ENCODE measurements around the gene RPS6KA3. TPM values are rescaled to one million over a fixed set of nuclear protein-coding genes. Genes with fewer than 3 reads are reported as not detected.
"Not testable (repeated sequence)": the region's sequence is repeated elsewhere in the genome, so short reads cannot be mapped to it uniquely, and the experiment has no call there.

RPS6KA3 gene
- total RNA-seq, 1 experiment from 2014 or later, result 39.4 TPM

- DNase-seq (ENCODE audit: extremely low read depth, low read depth), result no peak
These were observed 705 bp downstream of the RPS6KA3 start for GRCh38 chrX:20265726-20266681.

- peak; percentile 26 for DNase-seq (ENCODE audit: extremely low read depth, low read depth)
These were observed 1.4 kb downstream of the RPS6KA3 start for GRCh38 chrX:20265221-20265725.

DNA sequence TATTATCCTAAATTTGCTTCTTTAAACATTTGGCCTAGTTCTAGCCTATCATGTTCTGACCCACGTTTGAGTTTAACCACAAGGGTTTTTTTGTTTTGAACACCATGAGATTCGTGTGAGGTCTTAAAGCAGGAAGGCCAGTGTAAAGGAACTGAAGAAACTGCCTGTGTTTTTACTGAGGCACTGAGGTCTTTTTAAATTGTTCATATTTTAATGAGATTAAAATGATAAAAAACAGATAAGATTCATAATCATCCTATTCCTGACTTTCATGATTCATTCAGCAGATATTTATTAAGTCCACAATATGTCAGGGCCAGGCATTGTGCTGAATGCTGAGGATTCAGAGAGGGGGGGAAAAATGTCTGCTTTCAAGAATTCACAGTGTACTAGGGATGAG is 3.2 kb downstream of the RPS6KA3 start:
- no peak for DNase-seq (ENCODE audit: extremely low read depth, low read depth)

- DNase-seq (ENCODE audit: extremely low read depth, low read depth), result no peak
These were observed 5.8 kb downstream of the RPS6KA3 start for GRCh38 chrX:20260885-20261284.

- DNase-seq (ENCODE audit: extremely low read depth, low read depth), result no peak
These were observed 11.9 kb downstream of the RPS6KA3 start for GRCh38 chrX:20254712-20255299.

GRCh38 chrX:20253232-20253543 is 13.5 kb downstream of the RPS6KA3 start:
- DNase-seq (ENCODE audit: extremely low read depth, low read depth), result no peak

DNA sequence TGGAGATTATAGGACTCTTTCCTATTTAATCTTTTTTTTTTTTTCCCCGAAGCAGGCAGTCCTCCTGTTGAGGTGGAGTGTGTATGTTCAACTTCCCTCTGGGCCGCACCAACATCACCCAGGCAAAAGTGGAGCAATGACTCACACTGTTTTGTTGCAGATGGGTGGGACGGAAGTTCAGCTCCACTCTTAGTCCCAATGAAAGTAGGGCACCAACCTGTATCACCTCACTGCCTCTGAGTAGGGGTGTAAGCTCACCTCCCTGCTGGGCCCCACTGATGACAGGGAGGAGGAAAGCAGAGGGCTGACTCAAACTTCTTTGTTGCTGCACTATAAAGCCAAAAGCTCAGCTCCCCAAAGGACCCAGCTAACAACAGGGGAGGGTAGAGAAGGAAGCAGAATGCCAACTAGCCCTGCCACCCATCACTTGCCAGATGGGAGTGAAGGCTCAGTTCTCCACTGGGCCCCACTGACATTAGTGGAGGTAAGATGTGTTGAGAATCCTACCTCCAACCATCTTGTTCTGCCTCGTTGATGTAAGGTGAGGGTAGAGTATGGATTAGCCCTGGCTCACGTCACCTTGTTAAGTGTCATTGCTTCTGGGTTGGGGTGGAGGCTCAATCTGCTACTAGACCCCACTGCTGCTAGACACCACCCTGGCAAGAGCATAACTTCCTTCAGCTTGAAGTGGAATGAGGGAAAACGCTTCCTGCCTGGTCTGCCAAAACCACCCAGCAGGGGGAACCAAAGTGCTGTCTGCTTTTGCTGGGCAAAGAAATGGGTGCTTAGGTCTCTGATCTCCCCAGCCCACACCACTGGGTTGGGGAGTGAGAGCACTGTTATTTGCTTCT is 14.1 kb downstream of the RPS6KA3 start:
- DNase-seq (ENCODE audit: extremely low read depth, low read depth), result peak; percentile 35

- no peak for DNase-seq (ENCODE audit: extremely low read depth, low read depth)
These were observed 15.0 kb downstream of the RPS6KA3 start for GRCh38 chrX:20251691-20252090.

- not testable (repeated sequence) for DNase-seq (ENCODE audit: extremely low read depth, low read depth)
These were observed 16.6 kb downstream of the RPS6KA3 start for GRCh38 chrX:20250146-20250545.

DNA sequence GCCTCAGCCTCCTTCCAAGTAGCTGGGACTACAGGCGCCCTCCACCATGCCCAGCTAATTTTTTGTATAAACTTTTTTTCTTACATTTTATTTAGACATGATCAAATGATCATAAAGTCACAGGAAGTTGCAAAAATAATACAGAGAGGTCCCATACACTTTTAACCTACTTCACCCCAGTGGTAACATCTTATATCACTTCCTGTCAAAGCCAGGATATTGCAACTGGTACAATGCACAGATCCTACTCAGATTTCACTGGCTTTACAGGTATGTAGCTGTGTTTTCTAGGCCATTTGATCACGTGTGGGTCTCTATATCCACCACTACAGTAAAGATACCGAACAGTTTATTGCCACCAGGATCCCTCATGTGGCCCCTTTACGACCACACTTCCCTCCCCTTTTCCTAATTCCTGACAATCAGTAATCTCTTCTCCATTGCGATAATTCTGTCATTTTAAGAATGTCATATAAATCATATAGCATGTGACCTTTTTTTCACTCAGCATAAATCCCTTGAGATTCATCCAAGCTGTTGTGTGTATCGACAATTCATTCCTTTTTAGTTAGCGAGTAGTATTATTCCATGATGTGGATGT is 18.0 kb downstream of the RPS6KA3 start:
- no peak for DNase-seq (ENCODE audit: extremely low read depth, low read depth)

- DNase-seq (ENCODE audit: extremely low read depth, low read depth), result no peak
These were observed 21.8 kb downstream of the RPS6KA3 start for GRCh38 chrX:20244931-20245330.

DNA sequence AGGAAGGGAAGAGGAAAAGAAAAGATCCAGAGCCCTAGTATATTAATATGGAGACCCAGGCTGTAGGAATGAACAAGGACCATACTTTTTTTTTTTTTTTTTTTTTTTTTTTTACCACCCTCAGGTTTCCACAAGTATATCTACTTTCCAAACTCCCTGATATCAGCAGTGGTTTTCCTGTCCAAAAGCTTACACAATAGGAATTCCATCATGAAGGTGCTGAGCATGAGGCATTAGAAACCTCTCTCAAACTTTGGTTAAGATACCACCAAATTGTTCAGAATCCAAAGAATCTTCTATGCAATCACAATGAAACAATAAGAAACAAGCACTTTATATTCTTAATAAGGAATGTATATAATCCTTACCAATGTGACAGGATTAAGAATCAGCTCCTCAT is 26.5 kb downstream of the RPS6KA3 start:
- DNase-seq (ENCODE audit: extremely low read depth, low read depth), result no peak

DNA sequence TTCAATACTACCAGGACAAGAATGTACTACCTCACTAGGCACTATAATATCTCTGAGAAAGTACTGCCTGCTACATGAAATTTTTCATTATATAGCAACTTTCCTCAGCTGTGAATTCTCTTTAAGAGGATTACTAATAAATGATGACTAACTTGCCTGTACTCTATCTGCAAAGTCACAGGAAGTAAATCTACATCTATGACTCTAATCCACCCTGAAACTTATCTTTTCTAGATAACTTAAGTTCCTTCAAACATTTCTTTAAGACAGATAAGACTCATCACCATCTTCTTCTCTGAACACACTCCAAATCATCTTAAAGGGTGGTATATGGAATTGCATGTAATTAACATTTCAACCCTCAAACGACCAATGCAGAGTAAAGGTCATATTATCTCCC is 28.8 kb downstream of the RPS6KA3 start:
- DNase-seq (ENCODE audit: extremely low read depth, low read depth), result no peak

GRCh38 chrX:20235755-20236154 is 31.0 kb downstream of the RPS6KA3 start:
- no peak for DNase-seq (ENCODE audit: extremely low read depth, low read depth)

DNA sequence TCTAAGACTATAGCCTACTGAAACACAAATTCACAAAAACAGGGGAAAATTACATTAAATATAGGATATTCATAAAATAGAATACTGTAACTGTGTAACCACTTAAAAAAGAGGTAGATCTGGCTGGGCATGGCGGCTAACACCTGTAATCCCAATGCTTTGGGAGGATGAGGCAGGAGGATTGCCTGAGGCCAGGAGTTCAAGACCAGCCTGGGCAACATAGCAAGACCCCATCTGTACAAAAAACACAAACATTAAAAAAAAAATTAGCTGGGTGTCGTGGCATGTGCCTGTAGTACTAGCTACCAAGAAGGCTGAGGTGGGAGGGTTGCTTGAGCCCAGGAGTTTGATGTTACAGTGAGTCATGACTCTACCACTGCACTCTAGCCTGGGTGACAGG is 33.4 kb downstream of the RPS6KA3 start:
- no peak for DNase-seq (ENCODE audit: extremely low read depth, low read depth)

- no peak for DNase-seq (ENCODE audit: extremely low read depth, low read depth)
These were observed 35.1 kb downstream of the RPS6KA3 start for GRCh38 chrX:20231598-20231997.

- DNase-seq (ENCODE audit: extremely low read depth, low read depth), result no peak
These were observed 36.3 kb downstream of the RPS6KA3 start for GRCh38 chrX:20230406-20230805.

DNA sequence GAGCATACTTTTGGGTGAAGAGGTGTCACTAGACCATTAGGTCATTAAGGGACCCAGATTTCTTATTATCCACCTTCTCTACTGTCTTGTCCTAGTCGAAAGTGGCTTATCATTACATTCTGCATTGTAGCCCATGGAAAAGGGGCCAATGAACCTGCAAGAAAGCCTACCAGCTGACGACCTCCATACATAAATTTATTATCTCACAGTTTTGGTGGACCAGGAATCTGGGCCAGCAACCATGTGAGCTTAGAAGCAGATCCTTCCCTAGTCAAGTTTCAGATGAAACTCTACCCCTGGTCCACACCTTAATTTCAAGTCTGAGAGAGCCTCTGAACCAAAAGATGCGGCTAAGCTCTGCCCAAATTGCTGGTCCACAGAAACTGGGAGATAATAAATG is 37.6 kb downstream of the RPS6KA3 start:
- DNase-seq (ENCODE audit: extremely low read depth, low read depth), result no peak

DNA sequence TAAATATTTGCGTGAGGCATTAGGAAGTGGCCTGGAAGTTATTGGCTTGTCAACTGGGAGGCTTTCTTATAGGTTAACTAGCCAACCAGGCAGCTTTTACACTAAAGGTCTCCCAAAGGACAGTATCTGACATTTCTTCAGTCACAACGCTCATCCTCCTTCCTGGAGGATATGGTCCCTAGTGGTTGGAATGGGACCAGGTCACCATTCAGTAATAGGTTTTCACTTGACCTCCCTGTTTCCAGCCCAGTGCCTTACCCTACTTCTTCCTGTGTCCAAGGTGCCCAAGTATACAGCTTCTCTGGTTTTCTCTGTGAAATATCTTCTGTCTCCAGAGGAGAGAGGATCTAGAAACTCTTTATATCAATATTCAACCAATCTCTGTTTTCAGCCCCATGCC is 38.5 kb downstream of the RPS6KA3 start:
- no peak for DNase-seq (ENCODE audit: extremely low read depth, low read depth)

- no peak for DNase-seq (ENCODE audit: extremely low read depth, low read depth)
These were observed 39.6 kb downstream of the RPS6KA3 start for GRCh38 chrX:20227116-20227515.

GRCh38 chrX:20225488-20225833 is 41.2 kb downstream of the RPS6KA3 start:
- no peak for DNase-seq (ENCODE audit: extremely low read depth, low read depth)
